Glutamatergic neuron (in vitro differentiated cells): Measurements from ENCODE around the gene TTC38. TPM values are rescaled to one million over a fixed set of nuclear protein-coding genes. Genes with fewer than 3 reads are reported as not detected.
"Not testable (repeated sequence)": the region's sequence is repeated elsewhere in the genome, so short reads cannot be mapped to it uniquely, and the experiment has no call there.

Experiments used
- DNase-seq: peaks from one replicate; pipeline ENCODE4 v3.0.0; 2022
- H3K27ac Mint-ChIP-seq: one replicate; pipeline ENCODE4 v1.8.0; 2020; ENCODE audit warnings: mild to moderate bottlenecking, mixed read lengths, inconsistent platforms; ENCODE audit not compliant: unreplicated experiment
- H3K27me3 Mint-ChIP-seq: one replicate; pipeline ENCODE4 v1.8.0; 2020; ENCODE audit warnings: mild to moderate bottlenecking, moderate library complexity, mixed read lengths, inconsistent platforms; ENCODE audit not compliant: unreplicated experiment
- H3K36me3 Mint-ChIP-seq: one replicate; pipeline ENCODE4 v1.8.0; 2020; ENCODE audit warnings: mild to moderate bottlenecking, mixed read lengths, inconsistent platforms; ENCODE audit not compliant: unreplicated experiment
- H3K4me1 Mint-ChIP-seq: one replicate; pipeline ENCODE4 v1.8.0; 2020; ENCODE audit warnings: mild to moderate bottlenecking, low read depth, mixed read lengths, inconsistent platforms; ENCODE audit not compliant: unreplicated experiment
- H3K4me3 Mint-ChIP-seq: one replicate; pipeline ENCODE4 v1.8.0; 2020; ENCODE audit warnings: mild to moderate bottlenecking, mixed read lengths, inconsistent platforms; ENCODE audit not compliant: unreplicated experiment
- H3K9me3 Mint-ChIP-seq: one replicate; pipeline ENCODE4 v1.8.0; 2020; ENCODE audit warnings: mild to moderate bottlenecking, moderate library complexity, mixed read lengths, inconsistent platforms; ENCODE audit not compliant: unreplicated experiment
- CTCF ChIP-seq: fragments of 200-600 bp; sonication (generic); IDR thresholded peaks from one replicate; pipeline ENCODE4 v1.5.0; 2021; ENCODE audit not compliant: partially characterized antibody, unreplicated experiment
- total RNA-seq: library from RNA; stranded (reverse); fragmentation: NEBNext Ultra II Directional; extraction: Animal tissue kit (Norgen Biotek cat#: 25700); gene quantifications from one replicate; pipeline ENCODE4 v1.2.1, GENCODE V29; 2021; ENCODE audit not compliant: unreplicated experiment

The TTC38 gene
- total RNA-seq, 1 donor from 2014 or later, result 12.5 TPM

DNA sequence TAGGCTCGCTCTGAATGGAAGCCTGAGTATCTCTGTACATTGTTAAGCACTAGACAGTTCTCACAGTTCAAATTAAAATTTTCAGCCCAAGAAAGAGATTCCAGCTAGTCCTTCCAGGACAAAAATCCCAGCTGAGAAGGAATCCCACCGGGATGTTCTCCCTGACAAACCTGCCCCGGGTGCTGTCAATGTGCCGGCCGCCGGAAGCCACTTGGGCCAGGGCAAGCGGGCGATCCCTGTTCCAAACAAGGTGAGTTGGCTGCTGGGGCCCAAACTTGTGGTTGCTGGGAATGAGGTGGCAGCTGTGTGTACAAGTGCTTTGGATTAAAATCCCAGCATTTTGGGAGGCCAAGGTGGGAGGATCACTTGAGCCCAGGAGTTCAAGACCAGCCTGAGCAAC is 44.2 kb downstream of the TTC38 start:
- Mint-ChIP-seq H3K9me3 (no peaks in the 10 kb centered on the region), H3K36me3 (no peaks in the 10 kb centered on the region), H3K27me3 (no peaks in the 10 kb centered on the region), H3K27ac (no peak overlapping the region), H3K4me1 (no peaks in the 10 kb centered on the region), H3K4me3 (no peak overlapping the region)
- TF ChIP-seq CTCF, result no peak
- no peak for DNase-seq

DNA sequence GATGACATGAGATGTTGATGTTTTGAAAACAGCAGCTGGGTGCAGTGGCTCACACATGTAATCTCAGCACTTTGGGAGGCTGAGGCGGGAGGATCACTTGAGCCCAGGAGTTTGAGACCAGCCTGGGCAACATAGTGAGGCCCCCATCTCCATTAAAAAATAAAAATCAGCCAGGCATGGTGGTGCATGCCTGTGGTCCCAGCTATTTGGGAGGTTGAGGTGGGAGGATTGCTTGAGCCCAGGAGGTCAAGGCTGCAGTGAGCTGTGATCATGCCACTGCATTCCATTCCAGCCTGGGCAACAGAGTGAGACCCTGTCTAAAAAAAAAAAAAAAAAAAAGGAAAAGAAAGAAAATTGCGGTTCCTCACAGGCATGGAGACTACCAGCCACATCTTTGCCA is 45.0 kb downstream of the TTC38 start:
- not testable (repeated sequence) for H3K9me3 Mint-ChIP-seq, H3K27me3 Mint-ChIP-seq, H3K4me1 Mint-ChIP-seq, H3K36me3 Mint-ChIP-seq, DNase-seq, H3K27ac Mint-ChIP-seq, H3K4me3 Mint-ChIP-seq

GRCh38 chr22:46315976-46316375 is 48.2 kb downstream of the TTC38 start:
- DNase-seq, result no peak
- no peaks in the 10 kb centered on the region for H3K36me3 Mint-ChIP-seq
- H3K9me3 Mint-ChIP-seq, result peaks cover 2% of the 10 kb centered on the region
- TF ChIP-seq CTCF, result no peak
- no peak overlapping the region for H3K27ac Mint-ChIP-seq
- H3K4me3 Mint-ChIP-seq, result no peak overlapping the region
- H3K27me3 Mint-ChIP-seq, result no peaks in the 10 kb centered on the region
- no peaks in the 10 kb centered on the region for H3K4me1 Mint-ChIP-seq

DNA sequence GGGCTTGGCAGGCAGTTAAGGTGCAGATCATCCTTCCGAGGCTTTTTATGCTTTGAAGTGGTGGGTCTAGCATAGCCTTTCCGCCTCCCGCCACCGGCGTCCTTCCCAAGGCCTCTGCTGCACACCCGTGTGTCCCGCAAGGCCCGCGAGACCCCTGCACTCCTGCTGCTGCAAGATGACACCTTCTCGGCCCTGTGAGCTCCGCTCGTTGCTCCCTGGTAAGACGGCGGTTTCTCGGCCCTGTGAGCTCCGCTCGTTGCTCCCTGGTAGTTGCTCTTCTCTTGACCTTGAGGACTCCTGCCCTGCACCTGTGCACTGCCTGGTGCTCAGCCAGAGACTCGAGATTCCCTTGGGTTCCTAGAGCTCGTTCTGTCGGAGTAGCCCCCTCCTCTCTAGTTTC is 49.8 kb downstream of the TTC38 start:
- H3K9me3 Mint-ChIP-seq, result peaks cover 2% of the 10 kb centered on the region
- no peak for TF ChIP-seq CTCF
- H3K36me3 Mint-ChIP-seq, result no peaks in the 10 kb centered on the region
- no peaks in the 10 kb centered on the region for H3K27me3 Mint-ChIP-seq
- H3K4me3 Mint-ChIP-seq, result no peak overlapping the region
- no peak for DNase-seq
- no peak overlapping the region for H3K27ac Mint-ChIP-seq
- no peaks in the 10 kb centered on the region for H3K4me1 Mint-ChIP-seq

DNA sequence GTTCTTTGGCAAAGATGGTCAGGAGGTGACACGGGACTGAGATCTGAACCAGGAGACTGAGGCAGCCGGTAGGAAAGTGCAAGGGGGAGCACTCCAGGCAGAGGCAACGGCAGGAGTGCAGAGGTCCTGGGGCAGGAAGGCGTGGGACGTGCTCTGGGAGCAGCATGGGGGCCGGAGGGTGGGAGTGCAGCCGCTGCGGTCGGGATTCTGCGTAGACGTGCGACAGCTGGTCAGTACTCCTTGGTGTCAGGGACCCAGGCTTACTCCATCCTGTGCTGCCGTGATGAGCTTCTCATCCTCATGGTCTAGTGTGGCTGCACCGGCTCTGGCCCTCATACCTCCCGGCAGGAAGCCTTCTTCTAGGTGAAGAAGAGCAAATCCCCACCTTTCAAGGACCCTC is 50.8 kb downstream of the TTC38 start:
- Mint-ChIP-seq H3K27me3 (no peaks in the 10 kb centered on the region), H3K36me3 (no peaks in the 10 kb centered on the region), H3K4me1 (no peaks in the 10 kb centered on the region), H3K9me3 (peaks cover 2% of the 10 kb centered on the region), H3K4me3 (no peak overlapping the region), H3K27ac (no peak overlapping the region)
- DNase-seq, result no peak
- no peak for TF ChIP-seq CTCF

GRCh38 chr22:46319319-46319718 is 51.5 kb downstream of the TTC38 start:
- no peaks in the 10 kb centered on the region for H3K36me3 Mint-ChIP-seq
- peaks cover 2% of the 10 kb centered on the region for H3K9me3 Mint-ChIP-seq
- no peak for DNase-seq
- H3K4me1 Mint-ChIP-seq, result no peaks in the 10 kb centered on the region
- TF ChIP-seq CTCF, result no peak
- H3K4me3 Mint-ChIP-seq, result no peak overlapping the region
- H3K27ac Mint-ChIP-seq, result no peak overlapping the region
- no peaks in the 10 kb centered on the region for H3K27me3 Mint-ChIP-seq
